GM15510 (cell line): ENCODE data around the gene HUNK.

Experiments
- POLR2A ChIP-seq: IDR thresholded peaks from 3 replicates; pipeline ENCODE4 v1.6.1; 2011; ENCODE audit warnings: borderline replicate concordance; ENCODE audit not compliant: insufficient read length; ENCODE audit errors: extremely low read depth

The HUNK gene

DNA sequence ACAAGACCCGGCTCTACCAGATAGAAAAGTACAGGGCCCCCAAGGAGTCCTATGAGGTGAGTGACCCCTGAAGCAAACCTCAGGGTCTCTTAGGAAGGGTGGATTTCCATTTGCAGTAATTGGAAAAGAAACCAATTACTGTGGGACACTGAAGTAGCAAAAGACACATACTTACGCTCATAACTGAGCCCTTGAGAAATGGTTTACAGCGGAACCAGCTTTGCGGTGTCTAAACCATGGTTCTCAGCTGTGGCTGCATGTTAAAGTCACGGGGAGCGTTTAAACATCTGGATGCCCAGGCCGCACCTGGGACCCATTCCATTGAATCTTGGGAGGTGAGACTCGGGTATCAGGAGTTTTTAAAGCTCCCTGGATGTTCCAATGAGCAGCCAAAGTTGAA is 110.7 kb downstream of the HUNK start:
- TF ChIP-seq POLR2A: no peak

DNA sequence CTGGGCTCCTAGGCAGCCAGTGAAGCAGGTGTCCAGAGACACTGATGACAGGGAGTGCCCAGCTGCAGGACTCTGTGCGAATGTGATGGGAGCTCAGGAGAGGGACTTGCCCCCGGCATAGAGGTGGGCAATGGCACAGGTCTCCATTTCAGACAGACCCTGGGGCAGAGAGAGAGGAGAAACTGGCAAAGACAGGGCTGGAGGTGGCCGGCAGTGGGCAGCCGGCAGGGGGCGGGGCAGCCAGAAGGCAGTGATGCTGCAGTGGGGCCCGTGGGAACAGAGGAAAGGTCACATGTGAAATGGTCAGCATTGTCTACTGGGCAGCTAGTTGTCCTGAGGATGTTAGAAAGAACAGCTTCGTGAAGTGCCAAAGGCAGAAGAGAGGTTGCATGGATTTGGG is 112.6 kb downstream of the HUNK start:
- TF ChIP-seq POLR2A: no peak

DNA sequence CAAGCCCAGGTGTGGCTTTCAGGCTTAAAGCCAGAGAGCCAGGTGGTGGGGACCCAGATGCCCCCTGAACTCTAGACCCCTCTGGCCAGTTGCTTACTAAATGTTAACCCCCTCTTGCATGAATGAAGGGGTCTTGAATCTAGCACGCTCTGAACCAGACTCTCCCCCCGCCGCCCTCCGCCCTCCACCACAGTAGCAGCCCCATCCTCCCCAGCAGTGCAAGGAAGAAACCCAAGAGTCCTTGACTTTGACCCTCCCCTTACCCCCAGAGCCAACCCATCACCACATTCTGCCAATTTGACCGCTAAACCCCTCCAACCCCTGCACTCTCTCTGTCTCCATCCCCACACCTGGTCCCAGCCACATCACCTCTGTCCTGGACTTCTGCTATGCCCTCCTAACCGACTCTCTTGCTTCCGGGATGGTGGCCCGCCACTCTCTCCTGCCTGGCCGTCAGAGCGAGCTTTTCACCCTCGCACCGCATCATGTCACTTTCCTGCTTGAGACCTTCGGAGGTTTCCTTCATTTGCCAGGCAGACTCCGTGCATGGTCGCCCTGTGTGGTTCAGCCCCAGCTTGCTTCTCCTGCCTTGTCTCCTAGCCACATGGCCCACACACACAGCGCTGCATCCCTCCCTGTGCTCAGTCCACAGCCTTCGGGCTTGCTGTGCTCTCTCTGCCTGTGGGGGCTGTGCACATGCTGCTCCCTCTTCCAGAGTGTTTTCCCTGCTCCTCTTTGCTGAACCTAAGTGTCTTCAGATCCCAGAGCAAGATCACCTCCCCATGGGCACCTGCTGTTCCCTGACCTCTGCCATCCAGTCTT is 113.4 kb downstream of the HUNK start:
- no peak for TF ChIP-seq POLR2A

- TF ChIP-seq POLR2A: no peak
These were observed 114.9 kb downstream of the HUNK start for GRCh38 chr21:31987696-31988095.

DNA sequence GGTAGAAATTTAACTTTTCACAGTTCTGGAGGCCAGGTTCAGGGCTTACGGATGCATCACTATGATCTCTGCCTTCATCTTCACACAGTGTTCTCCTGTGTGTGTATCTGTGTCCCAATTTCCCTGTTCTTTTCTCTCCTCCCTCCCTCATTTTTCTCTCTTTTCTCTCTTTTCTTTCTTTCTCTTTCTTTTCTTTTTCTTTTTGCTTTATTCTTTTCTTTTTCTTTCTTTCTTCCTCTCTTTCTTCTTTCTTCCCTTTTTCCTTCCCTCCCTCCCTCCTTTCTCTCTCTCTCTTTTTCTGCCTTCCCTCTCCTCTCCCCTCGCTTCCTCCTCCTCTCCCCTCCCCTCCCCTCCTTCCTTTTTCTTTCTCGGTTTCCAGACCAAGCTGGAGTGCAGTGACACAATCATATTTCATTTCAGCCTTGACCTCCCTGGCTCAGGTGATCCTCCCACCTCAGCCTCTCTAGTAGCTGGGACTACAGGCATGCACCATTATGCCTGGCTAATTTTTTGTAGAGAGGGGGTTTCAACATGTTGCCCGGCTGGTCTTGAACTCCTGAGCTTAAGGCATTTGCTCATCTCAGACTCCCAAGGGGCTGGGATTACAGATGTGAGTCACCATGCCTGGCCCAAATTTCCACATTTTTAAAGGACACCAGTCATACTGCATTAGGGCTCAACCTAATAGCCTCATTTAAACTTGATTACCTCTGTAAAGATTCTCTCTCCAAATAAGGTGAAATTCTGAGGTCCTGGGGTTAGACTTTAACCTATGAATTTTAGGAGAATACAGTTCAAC is 115.9 kb downstream of the HUNK start:
- TF ChIP-seq POLR2A: no peak

GRCh38 chr21:31991356-31992331 is 118.8 kb downstream of the HUNK start:
- no peak for TF ChIP-seq POLR2A

DNA sequence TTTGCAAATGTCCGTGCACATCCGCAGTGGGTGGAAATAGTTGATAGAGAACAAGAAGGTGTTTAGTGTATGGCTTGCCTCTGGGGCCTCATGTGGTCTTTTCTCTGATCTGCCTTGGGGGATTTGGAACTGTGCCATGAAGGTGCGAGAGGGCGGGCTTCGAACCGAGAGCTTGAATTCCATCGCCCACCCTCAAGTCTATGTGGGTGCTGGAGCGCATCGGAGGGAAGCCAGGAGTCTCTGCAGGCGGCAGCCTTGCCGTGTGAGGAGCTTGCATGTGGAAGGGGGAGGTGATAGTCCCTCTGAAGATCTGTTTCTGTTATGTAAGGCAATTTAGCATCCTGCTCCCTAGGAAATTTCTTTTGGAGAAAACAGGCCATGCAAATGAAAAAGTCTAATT is 119.6 kb downstream of the HUNK start:
- TF ChIP-seq POLR2A: no peak

DNA sequence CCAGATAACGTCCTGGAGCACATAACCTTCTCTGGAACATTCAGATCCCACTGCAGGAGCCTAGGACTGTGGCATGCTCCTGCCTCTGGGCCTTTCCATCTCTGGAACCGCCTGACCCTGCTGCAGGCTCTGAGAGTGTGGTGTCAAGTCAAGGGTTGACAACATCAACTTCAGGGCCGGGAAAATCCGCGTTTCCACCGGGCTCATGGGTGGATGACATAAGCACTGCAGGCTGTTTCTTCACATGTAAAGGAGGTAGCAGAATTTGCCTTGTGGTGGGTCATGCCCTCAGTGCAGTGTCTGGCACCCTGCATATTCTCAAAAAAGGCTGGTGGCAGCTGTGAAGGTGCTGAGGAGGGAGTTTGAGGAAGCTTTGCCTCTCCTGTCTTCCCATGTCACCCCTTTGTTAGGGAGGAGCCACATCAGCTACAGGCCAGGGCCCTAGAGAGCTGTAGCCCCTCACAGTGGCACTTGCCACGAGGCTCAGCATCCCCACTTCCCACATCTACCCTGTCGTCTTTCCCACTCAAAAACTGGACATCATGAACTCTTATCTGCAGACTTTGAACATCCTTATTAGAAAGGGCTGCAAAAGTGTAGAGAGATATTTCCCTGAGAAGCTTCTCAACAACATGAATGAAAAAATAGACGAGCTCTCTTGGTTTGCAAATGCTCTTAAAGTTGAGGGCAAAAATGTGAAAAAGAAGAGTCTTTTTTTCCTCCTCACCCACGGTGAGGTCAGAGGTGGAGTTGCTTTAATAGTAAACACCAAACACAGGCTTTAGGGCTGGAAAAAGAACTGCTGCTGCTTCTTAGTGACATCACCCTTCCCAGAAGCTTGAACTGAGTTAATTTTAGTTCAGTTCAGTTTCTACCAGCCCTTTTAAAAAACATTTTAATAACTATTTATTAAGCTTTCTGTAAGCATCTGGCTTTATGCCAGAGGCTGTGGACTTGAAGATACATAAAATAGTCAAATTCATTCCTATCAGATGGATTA is 121.3 kb downstream of the HUNK start:
- TF ChIP-seq POLR2A: no peak

DNA sequence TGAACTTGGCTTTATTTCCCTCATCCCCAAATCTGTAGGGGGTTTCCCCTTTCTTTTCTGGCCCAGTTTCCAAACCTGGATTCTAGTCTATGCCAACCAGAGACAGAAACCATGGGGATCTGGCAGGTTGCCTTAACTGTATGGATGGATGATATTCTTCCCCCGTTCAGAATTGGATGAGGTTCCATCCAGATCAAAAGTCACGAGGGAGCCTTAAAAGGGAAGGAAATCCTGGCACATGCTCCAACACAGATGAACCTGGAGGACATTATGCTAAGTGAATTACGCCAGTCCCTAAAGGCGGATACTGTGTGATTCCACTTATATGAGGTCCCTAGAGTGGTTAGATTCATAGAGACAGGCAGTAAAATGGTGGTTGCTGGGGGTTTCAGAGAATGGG is 124.4 kb downstream of the HUNK start:
- no peak for TF ChIP-seq POLR2A

DNA sequence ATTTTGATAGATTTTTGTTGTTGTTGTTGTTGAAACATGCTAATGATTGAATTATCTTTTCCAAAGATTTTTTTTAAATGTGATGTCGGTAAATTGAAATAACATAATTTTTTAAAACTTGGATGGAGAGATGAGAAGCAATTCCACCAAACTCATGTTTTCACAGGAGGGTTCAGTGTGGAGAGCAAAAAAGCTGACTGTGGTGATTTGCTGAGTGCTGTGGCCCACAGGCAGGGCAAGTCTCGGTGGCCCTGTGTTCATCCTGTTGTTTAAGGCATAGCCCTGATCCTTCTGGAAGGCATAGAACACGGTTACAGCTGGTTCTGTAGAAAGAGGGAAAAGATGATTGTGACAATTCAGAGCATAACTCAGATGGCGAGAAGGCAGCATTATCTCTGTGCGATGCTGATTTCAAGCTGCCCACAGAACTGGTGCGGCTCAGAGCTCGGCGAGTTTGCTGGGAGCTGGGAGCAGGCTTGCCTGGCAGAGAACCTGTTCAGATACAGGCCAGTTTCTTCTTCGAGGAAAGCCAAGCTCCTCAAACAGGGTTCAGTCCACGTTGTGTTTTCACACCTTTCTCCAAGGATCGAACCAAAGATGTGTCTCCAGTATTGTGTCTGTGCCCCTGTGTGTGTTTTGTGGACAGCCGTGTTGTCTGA is 127.1 kb downstream of the HUNK start:
- no peak for TF ChIP-seq POLR2A

DNA sequence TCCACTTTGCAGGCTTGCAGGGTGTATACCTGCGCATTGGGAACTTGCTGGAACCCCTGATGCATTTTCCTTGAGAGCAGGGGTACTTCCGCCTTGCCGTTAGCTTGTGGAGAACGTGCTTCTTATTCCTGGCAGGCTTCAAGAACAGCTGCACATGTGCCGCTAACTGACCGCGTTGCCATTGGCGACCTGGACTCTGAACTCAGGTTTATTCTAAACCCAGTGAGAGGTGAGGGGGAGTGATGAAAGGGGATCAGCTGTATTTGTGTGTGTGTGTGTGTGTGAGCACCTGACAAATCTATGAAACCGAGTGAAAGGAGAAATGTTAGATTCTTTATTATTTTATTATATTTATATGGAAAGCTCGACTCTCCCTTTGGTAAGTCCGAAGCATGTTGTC is 128.6 kb downstream of the HUNK start:
- TF ChIP-seq POLR2A: no peak

DNA sequence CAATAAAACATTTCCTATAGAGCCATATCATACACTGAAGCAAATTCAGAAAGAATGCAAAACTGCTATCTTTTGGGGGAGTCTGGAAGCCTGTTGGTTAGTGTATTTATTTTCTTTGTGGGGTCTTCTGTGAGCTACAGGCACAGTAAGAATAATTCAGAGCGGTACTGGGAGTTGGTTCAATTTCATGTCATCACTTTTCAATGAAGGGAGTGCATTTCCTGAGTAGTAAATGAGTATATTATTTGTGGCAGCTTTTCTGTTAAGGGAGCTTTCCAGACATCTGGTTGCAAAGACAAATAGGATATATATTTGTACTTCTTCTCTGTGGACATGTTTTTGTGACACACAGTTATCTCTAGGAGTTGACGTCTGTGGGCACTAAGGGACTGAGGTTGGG is 130.6 kb downstream of the HUNK start:
- no peak for TF ChIP-seq POLR2A

DNA sequence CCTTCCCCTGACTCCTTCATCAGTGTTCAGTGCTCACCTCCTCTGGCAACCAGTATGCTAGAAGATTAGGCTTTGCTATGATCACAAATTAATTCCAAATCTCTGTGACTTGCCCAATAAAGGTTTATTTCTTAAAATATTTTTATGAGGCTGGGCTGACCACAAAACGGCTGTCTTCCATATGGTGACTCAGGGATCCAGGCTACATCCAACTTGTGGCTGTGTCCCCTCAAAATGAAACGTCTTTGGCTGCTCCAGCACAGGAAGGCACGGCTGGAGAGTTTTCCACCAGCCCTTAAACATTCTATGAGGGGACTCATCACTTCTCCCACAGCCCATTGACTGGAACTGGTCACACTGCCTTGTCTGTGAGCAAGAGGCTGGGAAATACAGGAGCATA is 131.5 kb downstream of the HUNK start:
- TF ChIP-seq POLR2A: no peak
